Colonic mucosa (tissue), 4 donors: ENCODE results near the gene ZC3H6. TPM values are rescaled to one million over a fixed set of nuclear protein-coding genes. Genes with fewer than 3 reads are reported as not detected.

Source experiments
- DNase-seq: peaks from one replicate; pipeline ENCODE4 v3.0.0-alpha.2; 2020
- H3K27ac ChIP-seq: fragments of 200-600 bp; one replicate; pipeline ENCODE4 v1.8.0; 2021
- H3K27me3 ChIP-seq: fragments of 200-600 bp; one replicate; pipeline ENCODE4 v1.8.0; 2021
- H3K36me3 ChIP-seq: fragments of 200-600 bp; one replicate; pipeline ENCODE4 v1.8.0; 2021
- H3K4me1 ChIP-seq: fragments of 200-600 bp; one replicate; pipeline ENCODE4 v1.8.0; 2021; ENCODE audit warnings: mild to moderate bottlenecking
- H3K4me3 ChIP-seq: fragments of 200-600 bp; one replicate; pipeline ENCODE4 v1.8.0; 2021
- H3K9ac ChIP-seq, 2 donors: one replicate each; pipeline ENCODE4 v1.7.0; 2013; ENCODE audit warnings: control low read depth in 2 of 2, low read depth in 2 of 2, low read length in 2 of 2
- H3K9me3 ChIP-seq: fragments of 200-600 bp; one replicate; pipeline ENCODE4 v1.8.0; 2021
- CTCF ChIP-seq: fragments of 200-600 bp; IDR thresholded peaks from one replicate; pipeline ENCODE4 v1.8.0; 2022; ENCODE audit warnings: antibody characterized with exemption, mild to moderate bottlenecking
- intact Hi-C: fragments of 100-400 bp; cut with DNase I; formaldehyde crosslinking; loops from one replicate; pipeline ENCODE4 v1.14.1; 2022
- total RNA-seq, 2 donors: library from RNA; stranded (reverse); fragmentation: NEBNext Ultra II Directional in 1 of 2; extraction: Animal tissue kit (Norgen Biotek cat#: 25700) in 1 of 2; gene quantifications; one replicate each; pipeline ENCODE4 v1.2.1, GENCODE V29; 2021
- donor health status: healthy.
- donor health status: DM: no; HTN: no; CAD: no.
- donor health status: DM: no; HTN: no; CAD: no.

ZC3H6 gene
- total RNA-seq, 2 donors from 2014 or later, result 3.6 to 13.1 TPM

GRCh38 chr2:112243233-112243632 lies 32.2 kb upstream of the ZC3H6 start:
- H3K27me3 ChIP-seq, result no peaks in the 10 kb centered on the region
- H3K9ac ChIP-seq, result no peak overlapping the region
- intact Hi-C loops, result no loop called here
- no peak overlapping the region for H3K27ac ChIP-seq
- TF ChIP-seq CTCF, result no peak
- no peaks in the 10 kb centered on the region for H3K4me1 ChIP-seq
- no peak for DNase-seq
- no peak overlapping the region for H3K4me3 ChIP-seq
- no peaks in the 10 kb centered on the region for H3K9me3 ChIP-seq
- H3K36me3 ChIP-seq, result peaks cover 3% of the 10 kb centered on the region

- no peak for TF ChIP-seq CTCF
- Histone ChIP-seq H3K9me3 (no peaks in the 10 kb centered on the region), H3K27ac (no peak overlapping the region), H3K27me3 (no peaks in the 10 kb centered on the region), H3K4me1 (no peaks in the 10 kb centered on the region), H3K9ac (no peak overlapping the region), H3K36me3 (peaks cover 3% of the 10 kb centered on the region), H3K4me3 (no peak overlapping the region)
- intact Hi-C loops, result no loop called here
- no peak for DNase-seq
Observed at GRCh38 chr2:112244854-112245253, 30.5 kb upstream of the ZC3H6 start.

GRCh38 chr2:112251271-112251670 lies 24.1 kb upstream of the ZC3H6 start:
- Histone ChIP-seq H3K27me3 (no peaks in the 10 kb centered on the region), H3K9me3 (no peaks in the 10 kb centered on the region), H3K27ac (no peak overlapping the region), H3K4me3 (no peak overlapping the region), H3K9ac (no peak overlapping the region), H3K4me1 (no peaks in the 10 kb centered on the region), H3K36me3 (peaks cover 3% of the 10 kb centered on the region)
- intact Hi-C loops, result loop anchor here (10.0 kb wide), 2 partner anchors 196 to 366 kb away; partner anchors contain the start of genes ANAPC1 and TMEM87B
- TF ChIP-seq CTCF, result no peak
- no peak for DNase-seq

GRCh38 chr2:112253261-112253815 lies 22.1 kb upstream of the ZC3H6 start:
- intact Hi-C loops, result loop anchor here (10.0 kb wide), 2 partner anchors 199 to 369 kb away; partner anchors contain the start of genes ANAPC1 and TMEM87B
- DNase-seq, result no peak
- no peak overlapping the region for H3K4me3 ChIP-seq
- H3K4me1 ChIP-seq, result no peaks in the 10 kb centered on the region
- no peak overlapping the region for H3K27ac ChIP-seq
- H3K9me3 ChIP-seq, result no peaks in the 10 kb centered on the region
- H3K27me3 ChIP-seq, result no peaks in the 10 kb centered on the region
- no peaks in the 10 kb centered on the region for H3K36me3 ChIP-seq
- no peak overlapping the region for H3K9ac ChIP-seq
- no peak for TF ChIP-seq CTCF

GRCh38 chr2:112254466-112255240 lies 20.7 kb upstream of the ZC3H6 start, which contains the start of gene ZC3H8:
ZC3H8 (minus strand) TSS chr2:112255042; CDS start chr2:112254981, 61 bp downstream.
- intact Hi-C loops, result loop anchor here (5.0 to 10.0 kb wide), 3 partner anchors 178 to 370 kb away; partner anchors contain the start of genes ANAPC1, RGPD8 and TMEM87B
- peak; percentile 96 for DNase-seq
- Histone ChIP-seq H3K4me3 (peak within 1 kb of the TSS; percentile 72), H3K4me1 (no peaks in the 10 kb centered on the region), H3K36me3 (no peaks in the 10 kb centered on the region), H3K27me3 (no peaks in the 10 kb centered on the region), H3K27ac (peak within 1 kb of the TSS; percentile 81), H3K9me3 (no peaks in the 10 kb centered on the region), H3K9ac (peak within 1 kb of the TSS; percentile 74 to 78)
- TF ChIP-seq CTCF, result no peak
